H1 (cell line): ENCODE measurements around the gene SNAP25. TPM values are rescaled to one million over a fixed set of nuclear protein-coding genes. Genes with fewer than 3 reads are reported as not detected.

Experiments
- CTCF ChIA-PET: fragments of 300-600 bp; sonication (Branson Sonifier 250); formaldehyde crosslinking; loops from one replicate; lab custom pipeline; 2021; ENCODE audit not compliant: partially characterized antibody; lab: Charles Lee
- POLR2A ChIA-PET: fragments of 300-600 bp; sonication (Branson Sonifier 250); formaldehyde crosslinking; loops from one replicate; lab custom pipeline; 2021; ENCODE audit warnings: inconsistent platforms; ENCODE audit not compliant: partially characterized antibody; lab: Charles Lee
- DNase-seq, 2 experiments: peaks; one replicate each; pipeline versions ENCODE4 v3.0.0 to v3.0.0-alpha.2; 2010 to 2022; ENCODE audit warnings: low spot score in 2 of 2, low read depth in 1 of 2, mixed read lengths in 1 of 2
- FAIRE-seq: peaks from 2 replicates; lab custom pipeline; 2011; peaks lifted over from hg19 to GRCh38; lab: Jason Lieb, UNC
- H2AFZ ChIP-seq: 2 replicates; pipeline ENCODE4 v1.8.1; 2012; ENCODE audit warnings: low read length, inconsistent platforms
- H2AK5ac ChIP-seq: 2 replicates; pipeline ENCODE4 v1.6.1; 2013; ENCODE audit warnings: low read depth, low read length
- H2BK120ac ChIP-seq: replicated peaks from 2 replicates; pipeline ENCODE3; 2013; ENCODE audit warnings: low read depth, low read length, inconsistent platforms
- H2BK12ac ChIP-seq: 2 replicates; pipeline ENCODE4 v1.6.1; 2013; ENCODE audit warnings: low read depth, low read length
- H2BK15ac ChIP-seq: 2 replicates; pipeline ENCODE4 v1.6.1; 2013; ENCODE audit warnings: low read length
- H2BK20ac ChIP-seq: 2 replicates; pipeline ENCODE4 v1.6.1; 2013; ENCODE audit warnings: low read length
- H2BK5ac ChIP-seq: 2 replicates; pipeline ENCODE4 v1.6.1; 2013; ENCODE audit warnings: low read depth, low read length
- H3K14ac ChIP-seq: 2 replicates; pipeline ENCODE4 v1.6.1; 2013; ENCODE audit warnings: inconsistent platforms; ENCODE audit not compliant: insufficient read length
- H3K18ac ChIP-seq: 2 replicates; pipeline ENCODE4 v1.6.1; 2013; ENCODE audit warnings: low read length; ENCODE audit errors: extremely low read depth
- H3K23ac ChIP-seq: 2 replicates; pipeline ENCODE4 v1.6.1; 2013; ENCODE audit warnings: inconsistent platforms; ENCODE audit not compliant: insufficient read length
- H3K23me2 ChIP-seq: 2 replicates; pipeline ENCODE4 v1.6.1; 2013; ENCODE audit warnings: low read depth, low read length
- H3K27ac ChIP-seq: 2 replicates; pipeline ENCODE4 v1.6.1; 2011; ENCODE audit warnings: low read depth, low read length, inconsistent platforms
- H3K27me3 ChIP-seq, 4 experiments: replicated peaks in 1 of 4; 1 replicate in 1 of 4; 2 replicates in 3 of 4; pipeline versions ENCODE4 v1.6.1 to v1.8.1; 2011 to 2013; ENCODE audit warnings: low read length in 3 of 4, mild to moderate bottlenecking in 3 of 4, inconsistent platforms in 2 of 4, mixed read lengths in 2 of 4, moderate library complexity in 1 of 4; ENCODE audit not compliant: control insufficient read depth in 3 of 4, insufficient read depth in 3 of 4; ENCODE audit errors: extremely low read depth in 1 of 4
- H3K36me3 ChIP-seq, 4 experiments: 2 replicates each; pipeline versions ENCODE4 v1.6.1 to v1.8.1; 2011 to 2013; ENCODE audit warnings: mild to moderate bottlenecking in 4 of 4, low read length in 3 of 4, moderate library complexity in 2 of 4, control low read depth in 1 of 4, inconsistent platforms in 1 of 4; ENCODE audit not compliant: insufficient read depth in 4 of 4, control insufficient read depth in 2 of 4
- H3K4ac ChIP-seq: replicated peaks from 2 replicates; pipeline ENCODE3; 2013; ENCODE audit warnings: low read length, low read depth, mixed read lengths, inconsistent platforms; ENCODE audit not compliant: insufficient read length
- H3K4me1 ChIP-seq, 4 experiments: replicated peaks in 1 of 4; 1 replicate in 1 of 4; 2 replicates in 3 of 4; pipeline versions ENCODE4 v1.6.1 to v1.8.1; 2011 to 2013; ENCODE audit warnings: low read length in 3 of 4, inconsistent platforms in 2 of 4, mixed read lengths in 1 of 4; ENCODE audit not compliant: insufficient read depth in 4 of 4, control insufficient read depth in 3 of 4
- H3K4me2 ChIP-seq, 2 experiments: 2 replicates each; pipeline versions ENCODE4 v1.6.1 to v1.8.1; 2011 to 2013; ENCODE audit warnings: low read depth in 2 of 2, low read length in 2 of 2, control low read depth in 1 of 2, inconsistent platforms in 1 of 2, mild to moderate bottlenecking in 1 of 2; ENCODE audit not compliant: insufficient read depth in 1 of 2
- H3K4me3 ChIP-seq, 4 experiments: fragments of 200-600, 300-600 bp in 1 of 4; sonication (generic), shearing (Covaris generic), sonication (Bioruptor Twin) in 1 of 4; 2 replicates each; pipeline versions ENCODE4 v1.5.1 to v1.8.1; 2011 to 2016; ENCODE audit warnings: low read length in 4 of 4, low read depth in 3 of 4, control low read depth in 2 of 4, inconsistent platforms in 2 of 4, mild to moderate bottlenecking in 2 of 4, mixed read lengths in 1 of 4, moderate library complexity in 1 of 4; ENCODE audit not compliant: insufficient read depth in 2 of 4; ENCODE audit errors: extremely low read depth in 1 of 4
- H3K56ac ChIP-seq: replicated peaks from 2 replicates; pipeline ENCODE3; 2013; ENCODE audit warnings: low read depth, mild to moderate bottlenecking, mixed read lengths, low read length, inconsistent platforms; ENCODE audit not compliant: insufficient read length
- H3K79me1 ChIP-seq: 2 replicates; pipeline ENCODE4 v1.6.1; 2013; ENCODE audit warnings: low read depth, low read length, control low read depth
- H3K79me2 ChIP-seq, 2 experiments: 2 replicates each; pipeline versions ENCODE4 v1.6.1 to v1.8.1; 2012 to 2013; ENCODE audit warnings: low read length in 2 of 2, mild to moderate bottlenecking in 2 of 2, inconsistent platforms in 1 of 2; ENCODE audit not compliant: insufficient read depth in 2 of 2, control insufficient read depth in 1 of 2
- H3K9ac ChIP-seq, 4 experiments: replicated peaks in 1 of 4; 1 replicate in 1 of 4; 2 replicates in 3 of 4; pipeline versions ENCODE4 v1.6.1 to v1.8.1; 2011 to 2013; ENCODE audit warnings: low read depth in 3 of 4, low read length in 3 of 4, control low read depth in 2 of 4, mild to moderate bottlenecking in 2 of 4, moderate library complexity in 2 of 4, inconsistent platforms in 1 of 4; ENCODE audit errors: extremely low read depth in 1 of 4
- H3K9me3 ChIP-seq, 2 experiments: 2 replicates each; pipeline versions ENCODE4 v1.6.1 to v1.8.1; 2012 to 2013; ENCODE audit warnings: mild to moderate bottlenecking in 2 of 2, moderate library complexity in 2 of 2, control low read depth in 1 of 2, inconsistent platforms in 1 of 2, low read depth in 1 of 2, low read length in 1 of 2, mixed read lengths in 1 of 2; ENCODE audit not compliant: insufficient read depth in 2 of 2
- H4K20me1 ChIP-seq, 2 experiments: replicated peaks in 1 of 2; 2 replicates each; pipeline versions ENCODE3 to v1.8.1; 2011 to 2013; ENCODE audit warnings: inconsistent platforms in 2 of 2, low read length in 2 of 2, mild to moderate bottlenecking in 1 of 2; ENCODE audit not compliant: insufficient read depth in 2 of 2, control insufficient read depth in 1 of 2
- H4K5ac ChIP-seq: 2 replicates; pipeline ENCODE4 v1.6.1; 2013; ENCODE audit warnings: low read length, low read depth, mixed read lengths, inconsistent platforms; ENCODE audit not compliant: insufficient read length
- H4K8ac ChIP-seq: 2 replicates; pipeline ENCODE4 v1.8.0; 2013; ENCODE audit warnings: mild to moderate bottlenecking, moderate library complexity, low read length, inconsistent platforms; ENCODE audit not compliant: insufficient read depth; ENCODE audit errors: extremely low read depth
- H4K91ac ChIP-seq: replicated peaks from 2 replicates; pipeline ENCODE3; 2013; ENCODE audit warnings: low read length, mixed read lengths, inconsistent platforms; ENCODE audit not compliant: insufficient read length
- ASH2L ChIP-seq: fragments of 200-600, 300-600 bp; sonication (generic); IDR thresholded peaks from one replicate; pipeline ENCODE4 v1.7.1; 2017; ENCODE audit warnings: low read length
- ATF3 ChIP-seq: IDR thresholded peaks from 2 replicates; pipeline ENCODE4 v1.6.1; 2011; ENCODE audit warnings: low read depth, mild to moderate bottlenecking, low read length; ENCODE audit not compliant: insufficient read depth
- CBX8 ChIP-seq: fragments of 300-800, 300-1000 bp; sonication (generic); IDR thresholded peaks from 2 replicates; pipeline ENCODE4 v1.7.1; 2016; ENCODE audit warnings: low read depth, low read length, borderline replicate concordance
- CHD2 ChIP-seq: IDR thresholded peaks from 2 replicates; pipeline ENCODE4 v1.6.1; 2012; ENCODE audit warnings: low read length, improper control_type of control experiment
- CTCF ChIP-seq, 3 experiments: IDR thresholded peaks; 1 replicate in 2 of 3; 2 replicates in 1 of 3; pipeline versions ENCODE4 v1.5.1 to v1.6.1; 2011; ENCODE audit warnings: low read length in 3 of 3, mild to moderate bottlenecking in 3 of 3, inconsistent platforms in 2 of 3, low read depth in 1 of 3, moderate library complexity in 1 of 3; ENCODE audit not compliant: insufficient read depth in 1 of 3; ENCODE audit errors: control extremely low read depth in 1 of 3
- GABPA ChIP-seq: IDR thresholded peaks from 2 replicates; pipeline ENCODE4 v1.6.1; 2011; ENCODE audit warnings: mild to moderate bottlenecking, low read length, moderate library complexity, borderline replicate concordance; ENCODE audit not compliant: insufficient read depth
- NANOG ChIP-seq: IDR thresholded peaks from 2 replicates; pipeline ENCODE4 v1.6.1; 2011; ENCODE audit warnings: low read length, low read depth, mild to moderate bottlenecking, inconsistent platforms; ENCODE audit not compliant: insufficient read depth, poor library complexity, severe bottlenecking
- POU5F1 ChIP-seq: IDR thresholded peaks from 2 replicates; pipeline ENCODE4 v1.6.1; 2011; ENCODE audit warnings: low read depth, mild to moderate bottlenecking, low read length, moderate library complexity
- RNF2 ChIP-seq: fragments of 200-900, 300-1000 bp; sonication (generic); IDR thresholded peaks from 2 replicates; pipeline ENCODE4 v1.7.1; 2016; ENCODE audit warnings: borderline replicate concordance, low read depth, mild to moderate bottlenecking, antibody characterized with exemption, low read length; ENCODE audit not compliant: poor library complexity, severe bottlenecking; ENCODE audit errors: missing control alignments
- TAF7 ChIP-seq: optimal IDR thresholded peaks from 2 replicates; pipeline ENCODE3; 2011; ENCODE audit warnings: low read depth, mild to moderate bottlenecking, inconsistent platforms, low read length, moderate library complexity, borderline replicate concordance
- whole genome bisulfite sequencing, 2 experiments: shearing (Covaris generic) in 1 of 2; methylation state at CpG; one replicate each; pipeline versions ENCODE4 v1.1.6 to v1.1.7; 2013 to 2015; ENCODE audit warnings: low lambda C conversion rate in 2 of 2, mixed read lengths in 2 of 2, inconsistent platforms in 1 of 2, low coverage in 1 of 2, missing lambda C conversion rate in 1 of 2; ENCODE audit not compliant: insufficient replicate concordance in 2 of 2, insufficient coverage in 1 of 2, insufficient read length in 1 of 2; ENCODE audit errors: extremely low coverage in 1 of 2, missing lambda C conversion rate in 1 of 2; 5-methylcytosine and 5-hydroxymethylcytosine counted together
- polyA plus RNA-seq, 7 experiments: library from polyadenylated mRNA; depleted of rRNA in 3 of 7; stranded (reverse) in 5 of 7; unstranded in 2 of 7; fragments of >200 nt in 5 of 7; fragments of 200-250 nt in 2 of 7; gene quantifications; 1 replicate in 5 of 7; 2 replicates in 1 of 7; 4 replicates in 1 of 7; pipeline versions ENCODE4 v1.2.1 to v1.2.3, GENCODE V29; 2011 to 2013; ENCODE audit warnings: missing spikeins in 2 of 7, mixed read lengths in 2 of 7
- total RNA-seq: library from RNA; stranded (reverse); fragmentation: NEBNext Ultra II Directional; extraction: Animal tissue kit (Norgen Biotek cat#: 25700); gene quantifications from 2 replicates; pipeline ENCODE4 v1.2.1, GENCODE V29; 2021

The SNAP25 gene
- total and polyA plus RNA-seq, 2 of the 8 experiments (the other 6 are each of a cell fraction or from before 2014, with no cell fraction given), result 0.51 to 0.52 TPM

GRCh38 chr20:10312111-10312510, 93.5 kb downstream of the SNAP25 start:
- Histone ChIP-seq H3K56ac (no peak overlapping the region), H3K36me3 (no peaks in the 10 kb centered on the region), H4K91ac (no peak overlapping the region), H3K23me2 (peaks cover 4% of the 10 kb centered on the region; the same call in 1 of the 2 replicates), H3K23ac (no peak overlapping the region), H3K9me3 (peaks cover 7 to 10% of the 10 kb centered on the region in 2 experiments; a peak in 2 of 4 replicates), H3K14ac (no peak overlapping the region), H2AK5ac (no peak overlapping the region), H4K8ac (no peak overlapping the region), H3K27ac (no peak overlapping the region), H2AFZ (no peak overlapping the region), H3K27me3 (no peaks in the 10 kb centered on the region), H3K79me2 (no peaks in the 10 kb centered on the region), H3K4me2 (no peak overlapping the region), H2BK5ac (no peak overlapping the region), H3K79me1 (no peaks in the 10 kb centered on the region), H3K4me3 (no peak overlapping the region), H3K9ac (no peak overlapping the region), H3K18ac (no peak overlapping the region), H4K5ac (no peak overlapping the region), H2BK20ac (no peak overlapping the region), H3K4me1 (peaks cover 4 to 7% (median 6%) of the 10 kb centered on the region in 4 experiments; a peak in 6 of 7 replicates), H2BK12ac (no peak overlapping the region), H3K4ac (no peak overlapping the region), H4K20me1 (peaks cover 0 to 1% of the 10 kb centered on the region in 2 experiments), H2BK120ac (no peak overlapping the region), H2BK15ac (no peak overlapping the region)
- WGBS, 2 experiments, result 76% methylated on average over 1 of the region's 1 CpG; no CpG with 5 or more reads in 1 of the 2 experiments
- FAIRE-seq, result no peak
- POLR2A ChIA-PET, result no interaction called here
- DNase-seq, result no peak
- CTCF ChIA-PET, result interaction anchor here (1.6 kb wide), 1 partner anchor 10 kb away, joined by 3 read pairs; no protein-coding TSS in a partner anchor
- TF ChIP-seq CBX8 (no peak), POU5F1 (no peak), ASH2L (no peak), CHD2 (no peak), GABPA (no peak), ATF3 (no peak), CTCF (IDR thresholded peaks at IDR 0.05; ENCODE audit: control extremely low read depth in 1 of 3, insufficient read depth in 1 of 3, low read depth in 1 of 3, low read length in 3 of 3) (no peak), TAF7 (no peak), RNF2 (no peak), NANOG (no peak)
